Activated T-cell treated with anti-CD3 and anti-CD28 coated beads, Interleukin-2, amount 50 U/mL, for 72 hours (primary cell): Measurements from ENCODE around the gene KCNMA1. TPM values are rescaled to one million over a fixed set of nuclear protein-coding genes. Genes with fewer than 3 reads are reported as not detected.

ENCODE experiments used
- ATAC-seq, 2 donors: fragments of 150-1000 bp; cut with Tn5 transposase; replicated peaks in 1 of 2; 2 replicates each; pipeline ENCODE4 v1.10.0; 2021; ENCODE audit warnings: moderate library complexity in 2 of 2, mild to moderate bottlenecking in 1 of 2
- DNase-seq, 2 donors: peaks; one replicate each; pipeline ENCODE4 v3.0.0; 2021 to 2022; ENCODE audit warnings: mixed read lengths in 1 of 2
- H3K27ac Mint-ChIP-seq: one replicate; pipeline ENCODE4 v1.8.0; 2022; ENCODE audit warnings: mild to moderate bottlenecking, moderate library complexity, mixed read lengths
- H3K27me3 Mint-ChIP-seq: one replicate; pipeline ENCODE4 v1.8.0; 2022; ENCODE audit warnings: low read depth, mixed read lengths
- H3K36me3 Mint-ChIP-seq, 2 donors: one replicate each; pipeline ENCODE4 v1.8.0; 2022; ENCODE audit warnings: mixed read lengths in 2 of 2, mild to moderate bottlenecking in 1 of 2; ENCODE audit not compliant: insufficient read depth in 2 of 2
- H3K4me1 Mint-ChIP-seq: one replicate; pipeline ENCODE4 v1.8.0; 2022; ENCODE audit warnings: low read depth, mixed read lengths
- H3K4me3 Mint-ChIP-seq, 2 donors: one replicate each; pipeline ENCODE4 v1.8.0; 2022; ENCODE audit warnings: mild to moderate bottlenecking in 2 of 2, mixed read lengths in 2 of 2, moderate library complexity in 2 of 2
- H3K9me3 Mint-ChIP-seq, 2 donors: one replicate each; pipeline ENCODE4 v1.8.0; 2022; ENCODE audit warnings: mixed read lengths in 2 of 2
- total RNA-seq, 2 donors: library from RNA; stranded (reverse); gene quantifications; one replicate each; pipeline ENCODE4 v1.2.3, GENCODE V29; 2022

Gene KCNMA1
- total RNA-seq, 2 donors from 2014 or later: 0.55 to 1.0 TPM

- no peak overlapping the region for H3K4me3 Mint-ChIP-seq
- H3K36me3 Mint-ChIP-seq: no peaks in the 10 kb centered on the region
- H3K27me3 Mint-ChIP-seq: no peaks in the 10 kb centered on the region
- ATAC-seq (no peak), DNase-seq (no peak)
- H3K4me1 Mint-ChIP-seq: no peaks in the 10 kb centered on the region
- no peaks in the 10 kb centered on the region for H3K9me3 Mint-ChIP-seq
- H3K27ac Mint-ChIP-seq: no peak overlapping the region
Measured at GRCh38 chr10:77408259-77408658, 229.3 kb downstream of the KCNMA1 start.

GRCh38 chr10:77406764-77407430 is 230.7 kb downstream of the KCNMA1 start:
- H3K9me3 Mint-ChIP-seq: no peaks in the 10 kb centered on the region
- DNase-seq (no peak), ATAC-seq (no peak)
- no peak overlapping the region for H3K4me3 Mint-ChIP-seq
- H3K27ac Mint-ChIP-seq: no peak overlapping the region
- H3K4me1 Mint-ChIP-seq: no peaks in the 10 kb centered on the region
- H3K36me3 Mint-ChIP-seq: no peaks in the 10 kb centered on the region
- H3K27me3 Mint-ChIP-seq: peaks cover 10% of the 10 kb centered on the region

- Mint-ChIP-seq H3K9me3 (no peaks in the 10 kb centered on the region), H3K27me3 (peaks cover 15% of the 10 kb centered on the region), H3K36me3 (no peaks in the 10 kb centered on the region), H3K4me3 (no peak overlapping the region), H3K4me1 (no peaks in the 10 kb centered on the region), H3K27ac (no peak overlapping the region)
- peak in 1 of 2 donors; percentile 35 for ATAC-seq
- DNase-seq: peak; percentile 1 to 10
Measured at GRCh38 chr10:77405771-77406241, 231.8 kb downstream of the KCNMA1 start.

GRCh38 chr10:77404810-77405209 is 232.8 kb downstream of the KCNMA1 start:
- H3K4me1 Mint-ChIP-seq: no peaks in the 10 kb centered on the region
- no peaks in the 10 kb centered on the region for H3K36me3 Mint-ChIP-seq
- no peaks in the 10 kb centered on the region for H3K9me3 Mint-ChIP-seq
- H3K27ac Mint-ChIP-seq: no peak overlapping the region
- ATAC-seq: no peak
- DNase-seq: no peak
- peaks cover 15% of the 10 kb centered on the region for H3K27me3 Mint-ChIP-seq
- H3K4me3 Mint-ChIP-seq: no peak overlapping the region

GRCh38 chr10:77403761-77404160 is 233.8 kb downstream of the KCNMA1 start:
- Mint-ChIP-seq H3K4me3 (no peak overlapping the region), H3K27me3 (peaks cover 15% of the 10 kb centered on the region), H3K36me3 (no peaks in the 10 kb centered on the region), H3K9me3 (no peaks in the 10 kb centered on the region), H3K27ac (no peak overlapping the region), H3K4me1 (no peaks in the 10 kb centered on the region)
- ATAC-seq (no peak), DNase-seq (no peak)

GRCh38 chr10:77401683-77402082 is 235.9 kb downstream of the KCNMA1 start:
- Mint-ChIP-seq H3K4me3 (no peak overlapping the region), H3K27ac (no peak overlapping the region), H3K27me3 (peaks cover 15% of the 10 kb centered on the region), H3K9me3 (no peaks in the 10 kb centered on the region), H3K4me1 (no peaks in the 10 kb centered on the region), H3K36me3 (no peaks in the 10 kb centered on the region)
- ATAC-seq (no peak), DNase-seq (no peak)

GRCh38 chr10:77400033-77400432 is 237.6 kb downstream of the KCNMA1 start:
- no peaks in the 10 kb centered on the region for H3K4me1 Mint-ChIP-seq
- no peaks in the 10 kb centered on the region for H3K36me3 Mint-ChIP-seq
- no peak overlapping the region for H3K4me3 Mint-ChIP-seq
- H3K9me3 Mint-ChIP-seq: no peaks in the 10 kb centered on the region
- no peak for DNase-seq
- H3K27ac Mint-ChIP-seq: no peak overlapping the region
- H3K27me3 Mint-ChIP-seq: peaks cover 15% of the 10 kb centered on the region
- no peak for ATAC-seq

- DNase-seq: no peak
- Mint-ChIP-seq H3K9me3 (no peaks in the 10 kb centered on the region), H3K27me3 (peaks cover 15% of the 10 kb centered on the region), H3K4me3 (no peak overlapping the region), H3K27ac (no peak overlapping the region), H3K4me1 (no peaks in the 10 kb centered on the region), H3K36me3 (no peaks in the 10 kb centered on the region)
- ATAC-seq: no peak
Measured at GRCh38 chr10:77398986-77399755, 238.4 kb downstream of the KCNMA1 start.

GRCh38 chr10:77398558-77398957 is 239.1 kb downstream of the KCNMA1 start:
- H3K27me3 Mint-ChIP-seq: peaks cover 15% of the 10 kb centered on the region
- no peaks in the 10 kb centered on the region for H3K4me1 Mint-ChIP-seq
- DNase-seq: no peak
- no peaks in the 10 kb centered on the region for H3K9me3 Mint-ChIP-seq
- no peaks in the 10 kb centered on the region for H3K36me3 Mint-ChIP-seq
- ATAC-seq: no peak
- H3K4me3 Mint-ChIP-seq: no peak overlapping the region
- H3K27ac Mint-ChIP-seq: no peak overlapping the region

- Mint-ChIP-seq H3K27ac (no peak overlapping the region), H3K27me3 (peaks cover 7% of the 10 kb centered on the region), H3K4me3 (no peak overlapping the region), H3K4me1 (no peaks in the 10 kb centered on the region), H3K36me3 (no peaks in the 10 kb centered on the region), H3K9me3 (no peaks in the 10 kb centered on the region)
- DNase-seq (no peak), ATAC-seq (no peak)
Measured at GRCh38 chr10:77397103-77397502, 240.5 kb downstream of the KCNMA1 start.

GRCh38 chr10:77396290-77396689 is 241.3 kb downstream of the KCNMA1 start:
- Mint-ChIP-seq H3K9me3 (no peaks in the 10 kb centered on the region), H3K4me1 (no peaks in the 10 kb centered on the region), H3K27me3 (no peaks in the 10 kb centered on the region), H3K36me3 (no peaks in the 10 kb centered on the region), H3K27ac (no peak overlapping the region), H3K4me3 (no peak overlapping the region)
- ATAC-seq (no peak), DNase-seq (no peak)

- DNase-seq (no peak), ATAC-seq (no peak)
- no peaks in the 10 kb centered on the region for H3K9me3 Mint-ChIP-seq
- H3K4me1 Mint-ChIP-seq: no peaks in the 10 kb centered on the region
- no peak overlapping the region for H3K4me3 Mint-ChIP-seq
- no peaks in the 10 kb centered on the region for H3K27me3 Mint-ChIP-seq
- no peaks in the 10 kb centered on the region for H3K36me3 Mint-ChIP-seq
- H3K27ac Mint-ChIP-seq: no peak overlapping the region
Measured at GRCh38 chr10:77393821-77394501, 243.6 kb downstream of the KCNMA1 start.

GRCh38 chr10:77393411-77393810 is 244.2 kb downstream of the KCNMA1 start:
- ATAC-seq: no peak
- Mint-ChIP-seq H3K9me3 (no peaks in the 10 kb centered on the region), H3K27me3 (no peaks in the 10 kb centered on the region), H3K27ac (no peak overlapping the region), H3K36me3 (no peaks in the 10 kb centered on the region), H3K4me1 (no peaks in the 10 kb centered on the region), H3K4me3 (no peak overlapping the region)
- DNase-seq: no peak
